ENCODE results near the gene RIN3.

DNA sequence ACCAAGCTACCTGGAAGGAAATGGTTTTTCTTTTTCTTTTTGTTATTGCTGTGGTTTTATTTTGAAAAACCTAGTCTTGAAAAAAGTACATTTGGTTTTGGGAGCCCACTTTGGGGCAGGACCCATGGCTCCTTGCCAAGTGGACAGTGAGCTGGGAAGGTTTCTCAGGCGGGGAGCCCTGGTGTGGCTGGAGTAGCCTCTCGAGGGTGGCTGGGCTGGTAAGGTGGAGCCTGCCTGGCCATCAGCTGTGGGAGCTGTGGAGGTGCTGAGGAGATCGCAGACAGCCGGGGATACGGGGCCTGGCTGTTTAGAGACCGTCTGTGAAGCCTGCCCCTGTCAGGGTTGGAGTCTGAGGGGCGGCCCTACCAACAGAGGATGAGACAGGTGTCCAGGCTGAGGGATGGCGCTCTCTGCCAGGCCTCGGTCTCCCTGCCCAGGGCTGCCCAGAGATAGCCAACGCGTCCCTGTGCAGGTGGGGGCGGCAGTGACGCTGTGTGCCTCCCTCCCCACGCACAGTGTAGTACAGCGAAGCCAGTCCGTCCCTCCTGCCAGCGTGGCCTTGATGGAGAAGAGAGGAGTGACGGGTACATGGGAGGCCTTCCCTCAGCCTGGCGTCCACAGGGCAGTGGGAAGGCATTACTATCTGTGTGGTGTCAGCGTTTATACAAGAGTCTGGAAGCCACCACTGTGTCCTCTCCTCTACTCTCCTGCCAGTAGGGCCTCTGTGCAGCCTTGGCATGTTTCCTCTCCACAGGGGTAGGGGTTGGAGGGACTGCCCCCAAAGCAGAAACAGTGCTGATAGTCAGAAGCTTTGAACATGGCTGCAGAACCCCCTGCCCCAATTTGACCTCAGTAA is 5.9 kb downstream of the RIN3 start:
- TF ChIP-seq, protein P1, sequence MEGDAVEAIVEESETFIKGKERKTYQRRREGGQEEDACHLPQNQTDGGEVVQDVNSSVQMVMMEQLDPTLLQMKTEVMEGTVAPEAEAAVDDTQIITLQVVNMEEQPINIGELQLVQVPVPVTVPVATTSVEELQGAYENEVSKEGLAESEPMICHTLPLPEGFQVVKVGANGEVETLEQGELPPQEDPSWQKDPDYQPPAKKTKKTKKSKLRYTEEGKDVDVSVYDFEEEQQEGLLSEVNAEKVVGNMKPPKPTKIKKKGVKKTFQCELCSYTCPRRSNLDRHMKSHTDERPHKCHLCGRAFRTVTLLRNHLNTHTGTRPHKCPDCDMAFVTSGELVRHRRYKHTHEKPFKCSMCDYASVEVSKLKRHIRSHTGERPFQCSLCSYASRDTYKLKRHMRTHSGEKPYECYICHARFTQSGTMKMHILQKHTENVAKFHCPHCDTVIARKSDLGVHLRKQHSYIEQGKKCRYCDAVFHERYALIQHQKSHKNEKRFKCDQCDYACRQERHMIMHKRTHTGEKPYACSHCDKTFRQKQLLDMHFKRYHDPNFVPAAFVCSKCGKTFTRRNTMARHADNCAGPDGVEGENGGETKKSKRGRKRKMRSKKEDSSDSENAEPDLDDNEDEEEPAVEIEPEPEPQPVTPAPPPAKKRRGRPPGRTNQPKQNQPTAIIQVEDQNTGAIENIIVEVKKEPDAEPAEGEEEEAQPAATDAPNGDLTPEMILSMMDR (IDR thresholded peaks at IDR 0.05): no peak
- no peak for TF ChIP-seq POLR2A (IDR thresholded peaks at IDR 0.05)
